Liver (tissue), 9 donors: ENCODE data around the gene TCF12. TPM values are rescaled to one million over a fixed set of nuclear protein-coding genes. Genes with fewer than 3 reads are reported as not detected.
A peak's percentile ranks its signal among the peaks of the same experiment; 100 is the strongest.

ENCODE experiments used
- DNase-seq: peaks from one replicate; pipeline ENCODE4 v3.0.0-alpha.2; 2017; ENCODE audit warnings: low spot score
- H3K27ac ChIP-seq, 2 donors: one replicate each; pipeline ENCODE4 v1.7.0; 2013; ENCODE audit warnings: inconsistent platforms in 2 of 2, low read length in 2 of 2, control low read depth in 1 of 2, low read depth in 1 of 2, mild to moderate bottlenecking in 1 of 2
- H3K27me3 ChIP-seq, 4 donors: one replicate each; pipeline versions ENCODE4 v1.6.1 to v1.7.0; 2013; ENCODE audit warnings: low read length in 3 of 4, inconsistent platforms in 1 of 4, mild to moderate bottlenecking in 1 of 4, moderate library complexity in 1 of 4; ENCODE audit not compliant: control insufficient read depth in 4 of 4, insufficient read depth in 4 of 4
- H3K36me3 ChIP-seq, 4 donors: one replicate each; pipeline versions ENCODE4 v1.6.1 to v1.7.0; 2013; ENCODE audit warnings: low read length in 3 of 4, mild to moderate bottlenecking in 3 of 4, low read depth in 1 of 4, moderate library complexity in 1 of 4; ENCODE audit not compliant: control insufficient read depth in 4 of 4, insufficient read depth in 3 of 4
- H3K4me1 ChIP-seq, 4 donors: one replicate each; pipeline versions ENCODE4 v1.6.1 to v1.7.0; 2013; ENCODE audit warnings: low read length in 3 of 4, mild to moderate bottlenecking in 3 of 4, moderate library complexity in 1 of 4; ENCODE audit not compliant: control insufficient read depth in 4 of 4, insufficient read depth in 4 of 4
- H3K4me3 ChIP-seq, 3 donors: one replicate each; pipeline versions ENCODE4 v1.6.1 to v1.7.0; 2013; ENCODE audit warnings: low read length in 3 of 3, control low read depth in 1 of 3, low read depth in 1 of 3, mild to moderate bottlenecking in 1 of 3
- H3K9ac ChIP-seq, 2 donors: one replicate each; pipeline ENCODE4 v1.7.0; 2013; ENCODE audit warnings: low read length in 2 of 2, mild to moderate bottlenecking in 2 of 2, moderate library complexity in 2 of 2, control low read depth in 1 of 2, low read depth in 1 of 2
- H3K9me3 ChIP-seq, 4 donors: one replicate each; pipeline versions ENCODE4 v1.6.1 to v1.7.0; 2013; ENCODE audit warnings: low read length in 3 of 4; ENCODE audit not compliant: control insufficient read depth in 4 of 4
- CTCF ChIP-seq: fragments of 150-350 bp; IDR thresholded peaks from 2 replicates; pipeline ENCODE4 v1.5.1; 2017; ENCODE audit warnings: improper control_type of control experiment, low read depth, low read length; ENCODE audit not compliant: missing input control
- EGR1 ChIP-seq, 2 donors: IDR thresholded peaks; 2 replicates each; pipeline ENCODE4 v1.6.1; 2016 to 2018; ENCODE audit warnings: antibody characterized with exemption in 2 of 2, low read depth in 2 of 2
- FOXA1 ChIP-seq: IDR thresholded peaks from 2 replicates; pipeline ENCODE4 v1.6.1; 2016; ENCODE audit warnings: antibody characterized with exemption
- FOXA2 ChIP-seq: IDR thresholded peaks from 2 replicates; pipeline ENCODE4 v1.6.1; 2016; ENCODE audit warnings: antibody characterized with exemption
- GABPA ChIP-seq, 2 donors: IDR thresholded peaks in 1 of 2; conservative IDR thresholded peaks in 1 of 2; 2 replicates each; pipeline ENCODE4 v1.6.1; 2016; ENCODE audit warnings: antibody characterized with exemption in 2 of 2, mild to moderate bottlenecking in 1 of 2, moderate library complexity in 1 of 2
- HNF4A ChIP-seq, 2 donors: conservative IDR thresholded peaks; 2 replicates each; pipeline ENCODE4 v1.6.1; 2016; ENCODE audit warnings: antibody characterized with exemption in 2 of 2, mild to moderate bottlenecking in 2 of 2
- HNF4G ChIP-seq: IDR thresholded peaks from 2 replicates; pipeline ENCODE4 v1.6.1; 2016; ENCODE audit warnings: antibody characterized with exemption
- JUND ChIP-seq, 2 donors: IDR thresholded peaks; 2 replicates each; pipeline ENCODE4 v1.6.1; 2016; ENCODE audit warnings: antibody characterized with exemption in 2 of 2
- NR2F2 ChIP-seq: IDR thresholded peaks from 2 replicates; pipeline ENCODE4 v1.6.1; 2016; ENCODE audit warnings: antibody characterized with exemption
- RAD21 ChIP-seq, 2 donors: IDR thresholded peaks; 2 replicates each; pipeline ENCODE4 v1.6.1; 2016; ENCODE audit warnings: antibody characterized with exemption in 2 of 2, mild to moderate bottlenecking in 2 of 2
- REST ChIP-seq: IDR thresholded peaks from 2 replicates; pipeline ENCODE4 v1.6.1; 2016; ENCODE audit warnings: antibody characterized with exemption, mild to moderate bottlenecking
- RXRA ChIP-seq, 2 donors: IDR thresholded peaks; 2 replicates each; pipeline ENCODE4 v1.6.1; 2017 to 2018; ENCODE audit warnings: antibody characterized with exemption in 2 of 2, mild to moderate bottlenecking in 1 of 2
- SP1 ChIP-seq: IDR thresholded peaks from 2 replicates; pipeline ENCODE4 v1.6.1; 2018; ENCODE audit warnings: antibody characterized with exemption, mild to moderate bottlenecking
- TAF1 ChIP-seq: conservative IDR thresholded peaks from 2 replicates; pipeline ENCODE4 v1.6.1; 2016; ENCODE audit warnings: antibody characterized with exemption, mild to moderate bottlenecking
- YY1 ChIP-seq: IDR thresholded peaks from 2 replicates; pipeline ENCODE4 v1.6.1; 2016; ENCODE audit warnings: antibody characterized with exemption, mild to moderate bottlenecking
- ZBTB33 ChIP-seq: IDR thresholded peaks from 2 replicates; pipeline ENCODE4 v1.6.1; 2016; ENCODE audit warnings: antibody characterized with exemption
- WGBS: extraction: QIAGEN DNeasy Blood & Tissue Kit; methylation state at CpG from one replicate; pipeline ENCODE4 v1.1.7; 2013; 5-methylcytosine and 5-hydroxymethylcytosine counted together
- polyA plus RNA-seq, 2 donors: library from polyadenylated mRNA; stranded (reverse) in 1 of 2; unstranded in 1 of 2; fragments of 200-250 nt in 1 of 2; fragments of >200 nt in 1 of 2; fragmentation: Nextera tagmentation in 1 of 2; extraction: Ambion mirVana in 1 of 2; gene quantifications; one replicate each; pipeline versions ENCODE4 v1.2.1 to v1.2.3, GENCODE V29; 2013 to 2015
- total RNA-seq, 2 donors: library from RNA; depleted of rRNA; stranded (reverse); fragments of >200 nt; gene quantifications; one replicate each; pipeline ENCODE4 v1.2.3, GENCODE V29; 2014
- TF ChIP-seq, protein P1 (sequence below): IDR thresholded peaks from 2 replicates; pipeline ENCODE4 v1.6.1; 2016; ENCODE audit warnings: antibody characterized with exemption
- TF ChIP-seq, protein P2 (sequence below): IDR thresholded peaks from 2 replicates; pipeline ENCODE4 v1.6.1; 2016; ENCODE audit warnings: antibody characterized with exemption
- donor health status: healthy.
- donor health status: healthy.
- donor health status: healthy.
- donor health status: healthy.
- donor health status: healthy.

The TCF12 gene
- total RNA-seq (10 to 100 TPM; 34.9 to 38.3 TPM), polyA plus RNA-seq (1 to 10 TPM; 8.7 to 9.8 TPM)

- Histone ChIP-seq H3K27ac (peak within 1 kb of the TSS; percentile 92 to 93), H3K9ac (peak within 1 kb of the TSS; percentile 75 to 84), H3K36me3 (peaks cover 0 to 2% (median 0%) of the 10 kb centered on the region in 4 donors), H3K9me3 (no peaks in the 10 kb centered on the region), H3K27me3 (no peaks in the 10 kb centered on the region), H3K4me1 (peaks cover 2 to 22% (median 14%) of the 10 kb centered on the region in 4 donors), H3K4me3 (peak within 1 kb of the TSS; percentile 64 to 100 (median 91))
- TF ChIP-seq FOXA1 (no peak), RAD21 (IDR thresholded peaks at IDR 0.05) (peak; percentile 69 to 74), HNF4A (conservative IDR thresholded peaks at IDR 0.05) (peak; percentile 39 to 60), TAF1 (no peak), CTCF (peak; percentile 25), YY1 (peak; percentile 94), SP1 (peak; percentile 78), RXRA (IDR thresholded peaks at IDR 0.05) (peak; percentile 38 to 56), EGR1 (IDR thresholded peaks at IDR 0.05; ENCODE audit: low read depth in 2 of 2) (peak in 1 of 2 donors; percentile 10), JUND (IDR thresholded peaks at IDR 0.05) (peak; percentile 30 to 71), REST (peak; percentile 77), HNF4G (no peak), FOXA2 (peak; percentile 21), ZBTB33 (no peak), GABPA (IDR thresholded peaks at IDR 0.05 in 1 of 2, conservative IDR thresholded peaks at IDR 0.05 in 1 of 2) (peak in 1 of 2 donors; percentile 58), NR2F2 (peak; percentile 44)
- TF ChIP-seq, protein P1, sequence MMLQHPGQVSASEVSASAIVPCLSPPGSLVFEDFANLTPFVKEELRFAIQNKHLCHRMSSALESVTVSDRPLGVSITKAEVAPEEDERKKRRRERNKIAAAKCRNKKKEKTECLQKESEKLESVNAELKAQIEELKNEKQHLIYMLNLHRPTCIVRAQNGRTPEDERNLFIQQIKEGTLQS = peak; percentile 52
- TF ChIP-seq, protein P2, sequence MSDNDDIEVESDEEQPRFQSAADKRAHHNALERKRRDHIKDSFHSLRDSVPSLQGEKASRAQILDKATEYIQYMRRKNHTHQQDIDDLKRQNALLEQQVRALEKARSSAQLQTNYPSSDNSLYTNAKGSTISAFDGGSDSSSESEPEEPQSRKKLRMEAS = peak; percentile 26
- peak; percentile 93 for DNase-seq
- WGBS = under 1% methylated on average over 97 of the region's 97 CpGs
Measured at GRCh38 chr15:56918046-56918938, at the start of gene TCF12. Gene TCF12 (plus strand): TSS chr15:56918644. CDS start chr15:56919914, 1,270 bp downstream.
